SW 1271 (cell line): ENCODE data around the gene EXOC3L1.

Source experiments
- DNase-seq, 2 experiments: peaks; one replicate each; lab custom pipeline; 2025; lab: John Stamatoyannopoulos, UW

The EXOC3L1 gene

GRCh38 chr16:67147437-67148140 is 42.3 kb downstream of the EXOC3L1 start:
- DNase-seq: no peak

GRCh38 chr16:67146523-67147357 is 43.2 kb downstream of the EXOC3L1 start:
- DNase-seq: no peak

- DNase-seq: no peak
Measured at GRCh38 chr16:67145746-67146145, 44.2 kb downstream of the EXOC3L1 start.

- DNase-seq: no peak
Measured at GRCh38 chr16:67144943-67145342, 45.0 kb downstream of the EXOC3L1 start.

- DNase-seq: no peak
Measured at GRCh38 chr16:67142342-67142741, 47.6 kb downstream of the EXOC3L1 start.

GRCh38 chr16:67141391-67141790 is 48.5 kb downstream of the EXOC3L1 start:
- DNase-seq: no peak

GRCh38 chr16:67137605-67138004 is 52.3 kb downstream of the EXOC3L1 start:
- no peak for DNase-seq
